ENCODE measurements around the gene TTC34. TPM values are rescaled to one million over a fixed set of nuclear protein-coding genes. Genes with fewer than 3 reads are reported as not detected.
"Not testable (repeated sequence)": the region's sequence is repeated elsewhere in the genome, so short reads cannot be mapped to it uniquely, and the experiment has no call there.

The TTC34 gene
- total and polyA plus RNA-seq, 2 of the 4 experiments (the other 2 are of a cell fraction), result under 0.01 to 0.09 TPM

DNA sequence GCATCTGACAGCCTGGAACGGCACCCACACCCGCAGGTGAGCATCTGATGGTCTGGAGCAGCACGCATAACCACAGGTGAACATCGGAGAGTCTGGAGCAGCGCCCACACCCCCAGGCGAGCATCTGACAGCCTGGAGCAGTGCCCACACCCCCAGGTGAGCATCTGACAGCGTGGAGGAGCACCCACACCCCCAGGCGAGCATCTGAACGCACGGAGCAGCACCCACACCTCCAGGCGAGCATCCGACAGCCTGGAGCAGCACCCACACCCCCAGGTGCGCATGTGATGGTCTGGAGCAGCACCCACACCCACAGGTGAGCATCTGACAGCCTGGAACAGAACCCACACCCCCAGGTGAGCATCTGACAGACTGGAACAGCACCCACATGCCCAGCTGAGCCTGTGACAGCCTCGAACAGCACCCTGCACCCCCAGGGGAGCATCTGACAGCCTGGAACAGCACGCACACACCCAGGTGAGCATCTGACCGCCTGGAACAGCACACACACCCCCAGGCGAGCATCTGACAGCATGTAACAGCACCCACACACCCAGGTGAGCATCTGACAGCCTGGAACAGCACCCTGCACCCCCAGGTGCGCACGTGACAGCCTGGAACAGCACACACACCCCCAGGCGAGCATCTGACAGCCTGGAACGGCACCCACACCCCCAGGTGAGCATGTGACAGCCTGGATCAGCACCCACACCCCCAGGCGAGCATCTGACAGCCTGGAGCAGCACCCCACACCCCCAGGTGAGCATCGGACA lies 115.2 kb downstream of the TTC34 start:
- not testable (repeated sequence) for ATAC-seq (ENCODE audit: low read depth)

DNA sequence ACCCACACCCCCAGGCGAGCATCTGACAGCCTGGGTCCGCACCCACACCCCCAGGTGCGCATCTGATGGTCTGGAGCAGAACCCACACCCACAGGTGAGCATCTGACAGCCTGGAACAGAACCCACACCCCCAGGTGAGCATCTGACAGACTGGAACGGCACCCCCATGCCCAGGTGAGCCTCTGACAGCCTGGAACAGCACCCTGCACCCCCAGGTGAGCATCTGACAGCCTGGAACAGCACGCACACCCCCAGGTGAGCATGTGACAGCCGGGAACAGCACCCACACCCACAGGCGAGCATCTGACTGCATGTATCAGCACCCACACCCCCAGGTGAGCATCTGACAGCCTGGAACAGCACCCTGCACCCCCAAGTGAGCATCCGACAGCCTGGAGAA lies 115.8 kb downstream of the TTC34 start:
- H3K4me1 ChIP-seq (ENCODE audit: control insufficient read depth, insufficient read depth, low read length); DNase-seq; intact Hi-C loops (cut with micrococcal nuclease); ATAC-seq (ENCODE audit: low read depth); H4K5ac ChIP-seq (ENCODE audit: low read depth, low read length); H2AK9ac ChIP-seq (replicated peaks; ENCODE audit: low read depth, low read length, poor library complexity); H2BK120ac ChIP-seq (ENCODE audit: low read depth, low read length); H2BK20ac ChIP-seq (ENCODE audit: low read depth, low read length); H4K8ac ChIP-seq (ENCODE audit: low read depth in 2 of 2, low read length in 2 of 2); dilution Hi-C loops (cut with HindIII; ENCODE audit: low sequenced_read_pairs, unreplicated experiment); H3K27ac ChIP-seq (ENCODE audit: insufficient read depth, low read length); H3K23ac ChIP-seq (ENCODE audit: low read depth, low read length); BruUV-seq (replicated peaks); H3K4ac ChIP-seq (ENCODE audit: low read depth, low read length); H3K36me3 ChIP-seq (ENCODE audit: control insufficient read depth, insufficient read depth, low read length); H3K56ac ChIP-seq (ENCODE audit: extremely low read depth, insufficient read depth, low read length); H3K9ac ChIP-seq (ENCODE audit: low read depth, low read length); H3K4me3 ChIP-seq (ENCODE audit: insufficient read depth, low read depth, low read length); CTCF ChIA-PET; POLR2A ChIA-PET (ENCODE audit: unreplicated experiment); H2BK5ac ChIP-seq (ENCODE audit: low read depth, low read length, poor library complexity, severe bottlenecking); in situ Hi-C loops (cut with MboI; ENCODE audit: low sequenced_read_pairs); H2AK5ac ChIP-seq (ENCODE audit: low read depth, low read length); H3K9me1 ChIP-seq (ENCODE audit: insufficient read depth, low read length); H3K4me2 ChIP-seq (ENCODE audit: low read depth, low read length); H2AFZ ChIP-seq (replicated peaks; ENCODE audit: low read length, poor library complexity); H3K27me3 ChIP-seq (ENCODE audit: control insufficient read depth, insufficient read depth, low read length); H3K18ac ChIP-seq (ENCODE audit: low read depth, low read length); H4K91ac ChIP-seq (ENCODE audit: insufficient read depth, low read depth, low read length); H3K79me1 ChIP-seq (ENCODE audit: low read depth in 1 of 2, low read length in 2 of 2); H4K20me1 ChIP-seq (ENCODE audit: insufficient read depth, low read length); H2BK15ac ChIP-seq (ENCODE audit: low read depth, low read length); H3K14ac ChIP-seq (replicated peaks; ENCODE audit: low read depth, low read length); H3K9me3 ChIP-seq (ENCODE audit: control insufficient read depth, insufficient read depth, low read length): not testable (repeated sequence)
- no CpG with 5 or more reads among the region's 8 CpGs for WGBS, 2 experiments (ENCODE audit: extremely low coverage in 2 of 2, insufficient read length in 1 of 2)

More for the DNA sequence above, 115.2 kb downstream of the TTC34 start:
- H4K91ac ChIP-seq (ENCODE audit: insufficient read depth, low read depth, low read length); H3K9ac ChIP-seq (ENCODE audit: low read depth, low read length); H3K36me3 ChIP-seq (ENCODE audit: control insufficient read depth, insufficient read depth, low read length); H3K18ac ChIP-seq (ENCODE audit: low read depth, low read length); in situ Hi-C loops (cut with MboI; ENCODE audit: low sequenced_read_pairs); H2BK15ac ChIP-seq (ENCODE audit: low read depth, low read length); H3K14ac ChIP-seq (replicated peaks; ENCODE audit: low read depth, low read length); H3K4me3 ChIP-seq (ENCODE audit: insufficient read depth, low read depth, low read length); H3K4me2 ChIP-seq (ENCODE audit: low read depth, low read length); H2AK9ac ChIP-seq (replicated peaks; ENCODE audit: low read depth, low read length, poor library complexity); H3K27me3 ChIP-seq (ENCODE audit: control insufficient read depth, insufficient read depth, low read length); H2AK5ac ChIP-seq (ENCODE audit: low read depth, low read length); dilution Hi-C loops (cut with HindIII; ENCODE audit: low sequenced_read_pairs, unreplicated experiment); H3K4me1 ChIP-seq (ENCODE audit: control insufficient read depth, insufficient read depth, low read length); H3K27ac ChIP-seq (ENCODE audit: insufficient read depth, low read length); H3K56ac ChIP-seq (ENCODE audit: extremely low read depth, insufficient read depth, low read length); intact Hi-C loops (cut with micrococcal nuclease); H4K8ac ChIP-seq (ENCODE audit: low read depth in 2 of 2, low read length in 2 of 2); H3K9me3 ChIP-seq (ENCODE audit: control insufficient read depth, insufficient read depth, low read length); H3K9me1 ChIP-seq (ENCODE audit: insufficient read depth, low read length); H2BK20ac ChIP-seq (ENCODE audit: low read depth, low read length); H2AFZ ChIP-seq (replicated peaks; ENCODE audit: low read length, poor library complexity); H3K79me1 ChIP-seq (ENCODE audit: low read depth in 1 of 2, low read length in 2 of 2); H2BK5ac ChIP-seq (ENCODE audit: low read depth, low read length, poor library complexity, severe bottlenecking); H3K23ac ChIP-seq (ENCODE audit: low read depth, low read length); BruUV-seq (replicated peaks); H4K5ac ChIP-seq (ENCODE audit: low read depth, low read length); H2BK120ac ChIP-seq (ENCODE audit: low read depth, low read length); CTCF ChIA-PET; DNase-seq; H4K20me1 ChIP-seq (ENCODE audit: insufficient read depth, low read length); POLR2A ChIA-PET (ENCODE audit: unreplicated experiment); H3K4ac ChIP-seq (ENCODE audit: low read depth, low read length): not testable (repeated sequence)
- no CpG with 5 or more reads among the region's 23 CpGs for WGBS, 2 experiments (ENCODE audit: extremely low coverage in 2 of 2, insufficient read length in 1 of 2)
